Measurements from ENCODE around the gene CENPP.
"Not testable (repeated sequence)": the region's sequence is repeated elsewhere in the genome, so short reads cannot be mapped to it uniquely, and the experiment has no call there.

Gene CENPP

GRCh38 chr9:92384375-92384774 is 58.6 kb downstream of the CENPP start:
- DNase-seq: no peak

DNA sequence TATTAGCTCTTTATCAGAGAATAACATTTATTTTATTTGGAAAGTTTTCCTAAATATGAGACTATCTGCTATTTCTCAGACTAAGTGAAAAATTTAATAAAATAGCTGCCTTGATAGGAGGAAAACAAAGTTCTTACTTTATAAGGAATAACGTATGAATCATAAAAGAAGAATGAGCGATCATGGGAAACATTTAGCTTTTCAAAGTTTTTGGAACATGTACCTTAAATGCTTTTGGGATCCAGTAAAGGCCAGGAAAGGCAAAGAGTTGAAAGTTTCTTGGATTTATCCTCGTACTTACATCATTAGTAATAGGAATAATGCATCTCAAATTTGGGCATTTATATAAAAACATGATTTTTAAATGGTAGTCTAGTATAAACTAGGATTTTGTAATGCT is 59.2 kb downstream of the CENPP start:
- no peak for DNase-seq

GRCh38 chr9:92385477-92385876 is 59.7 kb downstream of the CENPP start:
- no peak for DNase-seq

GRCh38 chr9:92385953-92386352 is 60.2 kb downstream of the CENPP start:
- DNase-seq: no peak

- DNase-seq: no peak
Measured at GRCh38 chr9:92392690-92393089, 66.9 kb downstream of the CENPP start.

DNA sequence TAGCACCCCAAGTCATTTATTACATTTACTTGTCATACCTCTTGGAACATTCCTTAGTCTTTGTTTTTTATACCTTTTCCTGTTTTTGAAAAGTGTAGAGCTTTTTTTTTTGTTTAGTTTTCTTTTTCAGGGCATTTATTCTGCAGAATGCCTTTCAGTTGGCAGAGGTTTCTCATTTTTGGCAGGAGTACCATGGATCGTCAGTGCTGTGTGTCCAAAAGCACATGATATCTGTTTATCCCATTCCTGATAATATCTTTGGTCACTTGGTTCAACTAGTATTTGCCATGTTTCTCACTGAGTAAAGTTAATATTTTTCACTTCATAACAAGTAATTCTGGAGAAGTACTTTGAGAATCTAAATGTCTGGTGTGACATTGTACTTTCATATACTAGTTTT is 67.9 kb downstream of the CENPP start:
- DNase-seq: no peak

GRCh38 chr9:92395617-92396016 is 69.9 kb downstream of the CENPP start:
- no peak for DNase-seq

DNA sequence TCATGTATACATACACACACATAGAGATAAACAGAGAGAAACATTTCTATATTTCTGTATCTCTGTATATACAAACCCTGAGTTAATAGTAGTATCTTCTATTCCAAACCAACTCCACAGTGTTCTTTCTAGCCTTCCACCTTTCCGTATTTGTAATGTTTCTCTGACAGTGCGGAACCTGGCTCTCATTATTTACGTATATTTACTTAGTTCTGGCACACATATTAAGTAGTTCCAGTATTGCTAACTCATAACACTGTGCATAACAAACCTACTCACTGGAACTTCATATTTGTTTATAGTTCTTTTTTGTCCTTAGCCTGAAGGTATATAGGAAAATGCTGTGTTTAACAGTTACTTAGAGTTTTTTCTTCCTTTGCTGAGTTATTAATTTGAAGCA is 72.1 kb downstream of the CENPP start:
- no peak for DNase-seq

DNA sequence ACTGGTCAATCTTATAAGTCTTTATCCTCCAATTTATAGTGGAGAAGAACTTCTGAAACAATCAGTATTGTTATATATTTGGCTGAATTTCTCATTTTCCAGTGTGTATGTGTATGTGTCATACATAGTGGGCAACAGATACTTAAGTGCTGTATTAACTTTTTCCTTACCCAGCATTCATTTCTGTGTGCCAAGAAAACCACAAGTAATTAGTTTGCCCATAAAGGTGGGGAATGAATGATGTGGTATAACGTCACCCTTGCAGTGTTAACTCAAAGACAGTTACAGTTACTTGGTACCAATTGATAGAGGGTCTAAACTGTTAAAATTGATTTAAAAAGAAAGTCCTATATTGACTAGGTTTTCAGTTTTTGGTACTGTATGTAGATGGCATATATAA is 76.6 kb downstream of the CENPP start:
- DNase-seq: no peak

- DNase-seq: no peak
Measured at GRCh38 chr9:92402826-92403745, 77.3 kb downstream of the CENPP start.

DNA sequence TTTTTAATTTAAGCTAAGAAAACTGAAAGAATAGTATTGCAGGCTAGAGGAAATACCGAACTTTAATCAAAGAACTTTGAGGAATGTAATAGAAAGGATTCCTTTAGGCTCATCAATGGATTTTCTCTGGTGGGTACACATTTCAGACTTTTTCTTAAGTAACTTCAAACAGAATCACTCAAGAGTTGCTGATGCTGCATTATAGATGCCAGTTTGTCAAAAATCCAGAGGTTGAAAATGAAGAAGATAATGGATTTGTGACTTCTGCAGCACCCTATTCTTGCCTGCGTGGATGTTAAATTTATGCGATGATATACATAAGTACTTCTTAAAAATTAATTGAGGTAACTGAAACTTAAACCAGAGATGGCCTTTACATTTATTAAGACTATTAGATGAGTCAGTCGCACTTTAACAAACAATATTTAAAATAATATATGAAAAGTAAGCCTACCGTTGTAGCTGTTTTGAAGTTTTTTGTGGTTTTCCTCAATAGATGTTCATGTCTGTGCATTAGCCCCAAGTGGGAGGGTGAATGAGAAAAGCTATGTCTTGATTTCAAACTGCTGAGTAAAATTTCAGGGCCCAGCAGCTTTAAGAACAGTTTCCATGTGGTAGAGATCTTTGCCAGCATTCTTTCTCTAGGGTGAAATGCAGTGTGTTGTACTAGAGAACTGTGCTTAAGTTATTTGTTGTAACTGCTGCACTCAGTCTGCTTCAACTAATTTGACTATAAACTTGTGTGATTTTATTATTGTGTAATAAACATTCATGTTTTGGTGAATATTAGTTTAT is 78.5 kb downstream of the CENPP start, which contains the start of gene OGN:
Gene OGN (minus strand): TSS at position 537 of the 795 bp plus-strand sequence. CDS start 1,171 bp downstream, outside the sequence.
- DNase-seq: no peak

DNA sequence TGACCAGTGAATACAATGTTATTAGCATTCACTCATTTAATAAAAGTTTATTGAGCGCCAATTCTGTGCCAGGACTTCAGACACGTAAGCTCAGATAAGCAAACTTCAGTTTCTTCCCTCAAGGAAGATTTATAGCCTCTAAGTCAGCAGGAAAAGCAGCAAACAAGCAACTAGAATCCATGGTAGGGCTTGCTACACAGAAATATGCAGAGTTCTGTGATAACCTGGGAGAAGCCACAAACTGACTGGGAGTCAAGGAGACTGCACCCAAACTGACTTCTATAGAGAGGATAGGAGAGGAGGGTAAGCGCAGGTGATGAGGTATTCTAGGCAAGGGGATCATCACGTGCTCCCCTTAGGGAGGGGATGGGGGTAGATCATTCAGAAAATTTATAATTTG is 80.1 kb downstream of the CENPP start:
- DNase-seq: no peak

DNA sequence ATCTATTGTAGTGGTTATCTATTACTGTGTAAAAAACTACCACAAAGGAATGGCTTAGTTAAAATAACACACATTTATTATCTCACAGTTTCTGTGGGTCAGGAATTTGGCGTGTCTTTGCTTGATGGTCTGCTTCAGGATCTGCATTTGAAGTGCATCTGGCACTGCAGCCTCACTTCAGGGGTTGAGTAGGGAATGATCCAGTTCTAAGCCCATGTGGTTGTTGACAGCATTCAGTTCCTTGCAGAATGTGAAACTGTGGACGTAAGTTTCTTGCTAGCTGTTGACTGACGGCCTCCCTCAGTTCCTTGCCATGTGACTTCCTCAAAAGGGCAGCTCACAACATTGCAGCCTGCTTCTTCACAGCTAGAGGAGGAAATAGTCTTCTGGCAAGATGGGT is 80.7 kb downstream of the CENPP start:
- DNase-seq: peak; percentile 10 to 24

- DNase-seq: no peak
Measured at GRCh38 chr9:92407818-92408217, 82.1 kb downstream of the CENPP start.

DNA sequence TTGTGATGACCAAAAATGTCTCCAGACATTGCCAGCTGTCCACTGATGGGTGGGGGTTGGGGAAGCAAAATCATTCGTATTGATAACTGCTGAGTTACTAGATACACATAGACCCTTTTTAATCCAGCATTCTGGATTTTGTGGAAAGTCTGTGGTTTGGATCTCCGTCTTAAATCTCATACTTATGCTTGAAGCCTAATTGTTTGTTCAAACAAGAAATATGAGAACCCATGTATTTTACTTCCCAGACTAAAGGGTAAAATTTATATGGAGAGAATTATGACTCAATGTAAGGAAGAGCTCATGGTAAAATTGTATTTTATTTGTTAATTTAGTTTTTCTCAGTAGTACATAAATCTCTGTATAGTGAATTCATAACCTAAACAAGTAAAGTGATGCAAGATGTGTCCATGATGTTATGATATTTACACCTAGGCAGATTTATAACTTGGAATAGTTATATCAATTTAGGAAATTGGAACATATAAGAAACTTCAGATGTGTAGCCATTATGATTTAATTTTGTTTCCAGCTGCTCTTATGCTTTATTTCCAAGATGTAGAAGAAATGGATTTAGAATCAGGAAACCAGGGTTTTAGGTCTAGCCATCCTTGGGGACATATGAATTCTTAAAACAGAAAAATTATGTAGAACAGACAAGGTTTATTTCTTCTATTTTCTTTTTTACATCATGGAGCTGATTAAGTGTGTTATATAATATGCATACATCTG is 83.2 kb downstream of the CENPP start:
- DNase-seq: no peak

GRCh38 chr9:92411157-92411556 is 85.4 kb downstream of the CENPP start:
- not testable (repeated sequence) for DNase-seq

DNA sequence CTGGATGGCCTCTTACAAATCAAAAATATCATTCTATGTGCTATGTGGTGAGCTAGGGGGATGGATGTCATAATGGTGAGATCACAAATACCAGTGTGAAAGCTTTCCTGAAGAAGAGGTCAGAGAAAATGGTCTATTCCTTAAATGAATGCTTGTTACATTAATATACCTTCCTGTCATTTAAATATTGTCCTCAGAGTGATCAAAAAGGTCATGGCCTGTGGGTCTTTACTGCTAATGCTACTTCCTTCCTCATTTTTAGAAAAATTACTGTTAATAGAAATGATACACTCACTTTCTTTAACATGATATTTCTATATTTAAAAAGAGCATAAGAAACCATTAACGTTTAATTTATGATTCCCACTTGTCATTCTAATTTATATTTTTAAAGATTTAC is 88.8 kb downstream of the CENPP start:
- no peak for DNase-seq

GRCh38 chr9:92422611-92423338 is 97.0 kb downstream of the CENPP start:
- no peak for DNase-seq

DNA sequence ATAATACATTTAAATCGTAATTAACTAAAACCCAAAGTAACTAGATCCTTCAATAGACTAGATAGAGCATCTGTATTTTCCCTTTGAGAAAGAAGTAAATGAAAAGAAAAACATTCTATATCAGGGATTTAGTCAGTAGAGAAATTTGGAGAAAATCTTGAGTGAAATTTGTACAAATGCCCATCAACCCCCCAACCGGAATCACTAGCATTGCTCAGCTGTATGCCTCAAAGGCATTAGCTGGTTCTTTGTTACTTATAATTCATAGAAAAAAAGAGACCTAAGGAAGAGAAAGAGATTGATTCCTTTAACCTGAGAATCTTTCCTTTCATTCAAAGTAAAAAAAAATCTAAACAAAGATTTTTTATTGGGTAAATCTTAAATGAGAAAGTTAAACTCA is 97.9 kb downstream of the CENPP start:
- no peak for DNase-seq

GRCh38 chr9:92424340-92424739 is 98.6 kb downstream of the CENPP start, which contains the start of gene OMD:
TSS of gene OMD (minus strand) at chr9:92424471. CDS start at chr9:92417558, 6,913 bp downstream.
- no peak for DNase-seq

- DNase-seq: no peak
Measured at GRCh38 chr9:92425474-92425873, 99.7 kb downstream of the CENPP start.

DNA sequence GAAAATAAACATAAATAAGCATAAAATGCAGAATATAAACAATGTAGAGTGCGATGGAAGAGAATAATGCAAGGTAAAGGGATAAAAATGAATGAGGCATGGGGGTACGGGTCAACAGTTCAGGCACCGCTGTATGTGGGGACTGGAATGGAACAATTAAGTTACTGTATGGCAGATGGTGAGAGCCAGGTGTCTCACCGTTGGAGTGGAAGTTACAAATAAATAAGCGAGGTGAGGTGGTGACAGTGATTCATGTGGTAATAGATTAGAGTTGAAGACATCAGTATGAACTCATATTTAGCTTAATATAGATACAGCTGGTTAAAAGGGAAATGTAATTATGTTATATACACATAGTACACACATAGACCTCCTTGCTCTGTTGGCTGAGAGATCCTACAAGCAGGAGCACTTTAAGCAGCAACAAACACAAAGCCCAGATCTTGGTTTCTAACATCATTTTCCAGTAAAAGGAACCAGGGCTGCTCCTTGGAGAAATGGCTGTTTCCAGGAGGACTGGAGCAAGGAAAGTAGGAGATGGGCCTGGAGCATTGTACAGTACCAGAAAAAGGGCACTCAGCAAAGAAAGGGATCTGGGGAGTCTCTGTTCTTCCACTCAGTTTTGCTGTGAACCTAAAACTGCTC is 100.9 kb downstream of the CENPP start:
- no peak for DNase-seq

Data from activated CD4-positive, alpha-beta T cell treated with anti-CD3 and anti-CD28 coated beads for 4 hours (primary cell).